ENCODE data around the gene IL25.

DNA sequence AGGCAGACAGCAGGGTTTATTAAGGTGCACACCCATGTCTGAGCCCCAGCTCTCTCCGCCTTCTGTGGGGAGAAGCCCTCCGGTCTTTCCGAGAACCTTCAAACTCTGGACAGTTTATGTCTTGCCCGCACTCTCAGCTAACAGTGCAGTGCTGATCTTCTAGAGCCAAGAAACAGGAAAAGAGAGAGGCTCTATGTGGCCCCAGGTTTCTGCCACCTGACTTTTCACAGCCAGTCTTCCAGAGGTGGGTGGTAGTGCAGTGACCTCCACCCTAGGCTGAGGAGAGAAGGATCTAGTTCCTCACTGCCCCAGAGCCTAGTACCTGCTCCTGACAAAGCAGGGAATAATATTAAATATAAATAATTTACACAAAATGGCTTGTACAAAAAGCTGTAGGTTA lies 15.9 kb upstream of the IL25 start:
- TF ChIP-seq CTCF (conservative IDR thresholded peaks at IDR 0.05), result no peak
- no peak for TF ChIP-seq EZH2 (IDR thresholded peaks at IDR 0.05; ENCODE audit: low read depth)
